ENCODE results near the gene ACTN1.
"Not testable (repeated sequence)": the region's sequence is repeated elsewhere in the genome, so short reads cannot be mapped to it uniquely, and the experiment has no call there.

The ACTN1 gene

GRCh38 chr14:68979722-68980451, 785 bp upstream of the ACTN1 start:
- Mint-ChIP-seq H3K4me1 (peaks cover 31% of the 10 kb centered on the region), H3K27ac (no peak overlapping the region), H3K9me3 (peaks cover 3% of the 10 kb centered on the region), H3K4me3 (peak overlapping the region; percentile 88), H3K36me3 (peaks cover 22% of the 10 kb centered on the region), H3K27me3 (peaks cover 63% of the 10 kb centered on the region)
- peak; percentile 28 for DNase-seq
- CTCF ChIA-PET, result interaction anchor here (1.0 to 1.3 kb wide), 3 partner anchors 11 to 110 kb away, joined by 3 to 4 read pairs (median 3); no protein-coding TSS in a partner anchor

DNA sequence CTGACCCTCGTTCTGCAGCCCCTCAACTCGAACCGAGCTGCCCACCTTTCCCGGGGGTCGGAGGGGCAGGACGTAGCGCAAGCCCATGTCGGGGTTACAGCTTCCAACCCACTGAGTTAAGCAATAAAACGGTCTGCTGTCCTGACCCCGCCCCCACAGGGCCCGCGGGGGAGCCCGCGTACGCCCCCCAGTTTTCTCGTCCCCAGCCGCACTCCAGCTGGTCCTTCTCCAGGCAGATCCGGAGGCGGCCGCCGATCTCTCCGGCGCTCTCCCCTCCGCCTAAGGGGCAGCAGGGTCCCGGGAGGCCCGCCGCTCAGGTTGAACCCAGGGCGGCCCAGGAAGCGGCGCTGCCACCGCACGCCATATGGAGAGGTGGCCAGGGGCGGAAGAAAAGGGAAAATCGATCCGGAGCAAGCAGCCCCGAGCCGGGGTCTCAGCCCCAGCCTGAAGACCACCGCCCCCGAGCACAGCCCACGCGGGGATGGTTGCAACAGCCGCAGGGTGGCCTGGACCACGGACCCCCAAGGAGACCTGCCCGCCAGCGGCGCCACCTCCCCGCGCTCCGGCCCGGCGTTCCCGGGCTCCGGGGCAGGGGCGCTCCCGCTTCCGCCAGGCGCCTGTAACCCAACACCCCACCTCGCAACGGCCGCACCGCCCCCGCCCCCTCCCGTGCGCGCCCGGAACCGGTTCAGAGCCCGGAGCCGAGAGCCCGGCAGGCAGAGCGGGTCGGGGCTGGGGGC, 760 bp downstream of the ACTN1 start:
- CTCF ChIA-PET, result interaction anchor here (0.6 to 1.0 kb wide), 4 partner anchors 11 to 119 kb away, joined by 3 to 4 read pairs (median 3); no protein-coding TSS in a partner anchor
- H3K9me3 Mint-ChIP-seq, result peaks cover 13% of the 10 kb centered on the region
- H3K36me3 Mint-ChIP-seq, result peaks cover 37% of the 10 kb centered on the region
- peak; percentile 66 for DNase-seq
- peaks cover 37% of the 10 kb centered on the region for H3K4me1 Mint-ChIP-seq
- peak overlapping the region; percentile 88 for H3K4me3 Mint-ChIP-seq
- peak overlapping the region; percentile 78 for H3K27ac Mint-ChIP-seq
- H3K27me3 Mint-ChIP-seq, result peaks cover 55% of the 10 kb centered on the region

DNA sequence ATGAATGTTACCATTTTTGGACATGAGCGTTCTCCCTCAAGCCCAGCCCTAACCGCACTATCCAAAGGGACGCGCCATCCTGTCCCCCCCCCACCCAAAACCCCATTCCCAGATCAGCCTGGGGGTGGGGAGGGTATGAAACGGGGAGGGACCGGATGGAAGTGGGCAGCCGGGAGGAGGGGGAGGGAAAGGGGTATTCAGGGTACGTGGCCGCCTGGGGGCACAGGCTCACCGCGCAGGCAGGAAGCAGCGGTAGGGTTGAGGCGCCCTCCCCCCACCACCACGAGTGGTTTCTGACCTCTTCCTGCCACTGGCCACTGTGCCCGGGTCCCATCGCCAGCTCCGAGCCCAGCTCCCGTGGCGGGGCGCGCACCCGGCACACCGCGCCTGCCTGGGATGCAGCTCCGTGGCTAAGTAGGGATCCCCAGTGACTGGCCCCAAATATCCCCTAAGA, 1.4 kb downstream of the ACTN1 start:
- Mint-ChIP-seq H3K36me3 (peaks cover 43% of the 10 kb centered on the region), H3K4me3 (peak overlapping the region; percentile 88), H3K27me3 (peaks cover 50% of the 10 kb centered on the region), H3K9me3 (peaks cover 19% of the 10 kb centered on the region), H3K4me1 (peaks cover 38% of the 10 kb centered on the region), H3K27ac (peak overlapping the region; percentile 78)
- peak; percentile 74 for DNase-seq
- CTCF ChIA-PET, result interaction anchor here (0.6 to 1.0 kb wide), 5 partner anchors 11 to 467 kb away, joined by 3 to 4 read pairs (median 3); no protein-coding TSS in a partner anchor

GRCh38 chr14:68977180-68977717, 1.9 kb downstream of the ACTN1 start:
- H3K27ac Mint-ChIP-seq, result peak overlapping the region; percentile 78
- H3K9me3 Mint-ChIP-seq, result peaks cover 23% of the 10 kb centered on the region
- H3K27me3 Mint-ChIP-seq, result peaks cover 46% of the 10 kb centered on the region
- H3K4me1 Mint-ChIP-seq, result peaks cover 42% of the 10 kb centered on the region
- H3K4me3 Mint-ChIP-seq, result peak overlapping the region; percentile 88
- H3K36me3 Mint-ChIP-seq, result peaks cover 47% of the 10 kb centered on the region
- no peak for DNase-seq
- CTCF ChIA-PET, result interaction anchor here (0.6 to 0.7 kb wide), 4 partner anchors 23 to 467 kb away, joined by 3 to 4 read pairs (median 3); no protein-coding TSS in a partner anchor

DNA sequence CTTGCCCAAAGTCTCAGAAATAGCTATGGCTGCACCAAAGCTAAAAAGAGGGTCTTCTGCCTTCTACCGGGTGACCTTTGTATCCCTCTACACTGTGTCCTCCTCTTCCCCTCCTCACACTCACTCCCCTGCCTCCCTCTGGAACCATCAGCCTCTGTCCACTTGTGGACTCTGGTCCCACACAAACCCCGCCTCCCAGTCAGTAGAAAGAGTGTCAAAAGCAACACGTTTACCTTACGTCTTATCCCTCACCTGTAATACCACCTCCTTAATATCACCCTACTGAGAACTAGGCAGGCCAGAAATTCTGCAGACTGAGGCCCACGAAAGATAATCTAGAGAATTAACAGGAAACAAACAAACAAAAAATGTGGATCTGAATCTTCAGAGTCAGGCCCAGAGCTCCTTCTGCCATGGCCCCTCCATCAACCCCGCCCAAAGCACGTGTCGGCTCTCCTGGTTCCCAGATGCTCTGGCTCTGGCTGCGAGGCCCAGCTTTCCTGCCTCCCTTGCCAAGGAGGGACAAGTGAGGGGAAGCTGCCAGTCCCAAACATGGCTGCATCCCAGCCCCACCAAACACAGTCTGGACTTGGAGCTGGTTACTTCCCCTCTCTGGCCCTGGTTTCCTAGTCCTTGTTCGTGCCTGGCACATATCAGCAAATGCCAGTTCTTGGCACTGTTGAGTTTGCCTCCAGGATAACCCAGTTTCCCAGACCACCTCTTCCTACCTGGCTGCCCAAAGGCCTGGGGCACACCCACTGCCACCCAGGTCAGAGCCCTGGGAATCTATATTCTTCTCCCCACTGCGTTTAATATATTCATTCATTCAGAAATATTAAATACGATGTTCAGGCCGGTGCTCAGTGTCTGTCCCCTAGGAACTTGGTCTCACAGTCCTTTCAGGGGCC, 2.7 kb downstream of the ACTN1 start:
- Mint-ChIP-seq H3K36me3 (peaks cover 55% of the 10 kb centered on the region), H3K4me1 (peaks cover 50% of the 10 kb centered on the region), H3K4me3 (peak overlapping the region; percentile 88), H3K27ac (peak overlapping the region; percentile 78), H3K9me3 (peaks cover 23% of the 10 kb centered on the region), H3K27me3 (peaks cover 39% of the 10 kb centered on the region)
- no peak for DNase-seq
- CTCF ChIA-PET, result interaction anchor here (0.7 kb wide), 1 partner anchor 36 kb away, joined by 3 read pairs; no protein-coding TSS in a partner anchor

DNA sequence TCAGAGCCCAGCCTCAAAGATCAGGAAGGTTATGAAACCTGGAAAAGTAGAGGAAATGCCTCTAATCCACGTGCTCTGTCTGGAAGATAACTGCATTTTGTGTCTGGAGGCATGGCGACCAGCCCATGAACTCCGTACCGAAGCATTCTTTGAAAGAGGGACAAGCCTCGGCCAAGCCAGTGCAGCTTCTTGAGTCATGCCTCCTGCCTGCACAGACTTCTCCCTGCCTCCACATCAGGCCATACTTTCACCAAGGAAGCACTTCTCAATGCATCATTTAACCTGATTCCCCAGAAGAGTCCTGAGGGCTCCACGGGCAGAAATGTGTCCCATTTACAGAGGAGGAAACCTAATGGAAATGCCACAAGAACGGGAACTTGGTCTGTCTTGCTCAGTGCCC, 3.4 kb downstream of the ACTN1 start:
- Mint-ChIP-seq H3K27me3 (peaks cover 32% of the 10 kb centered on the region), H3K9me3 (peaks cover 23% of the 10 kb centered on the region), H3K27ac (no peak overlapping the region), H3K4me1 (peaks cover 57% of the 10 kb centered on the region), H3K4me3 (no peak overlapping the region), H3K36me3 (peaks cover 57% of the 10 kb centered on the region)
- no peak for DNase-seq
- CTCF ChIA-PET, result no interaction called here

- H3K9me3 Mint-ChIP-seq, result peaks cover 23% of the 10 kb centered on the region
- peaks cover 61% of the 10 kb centered on the region for H3K4me1 Mint-ChIP-seq
- no peak for DNase-seq
- H3K27ac Mint-ChIP-seq, result no peak overlapping the region
- H3K27me3 Mint-ChIP-seq, result peaks cover 24% of the 10 kb centered on the region
- no peak overlapping the region for H3K4me3 Mint-ChIP-seq
- CTCF ChIA-PET, result interaction anchor here (1.1 kb wide), 1 partner anchor 62 kb away, joined by 3 read pairs; no protein-coding TSS in a partner anchor
- peaks cover 63% of the 10 kb centered on the region for H3K36me3 Mint-ChIP-seq
Observed at GRCh38 chr14:68974759-68975347, 4.2 kb downstream of the ACTN1 start.

- CTCF ChIA-PET, result interaction anchor here (1.1 kb wide), 1 partner anchor 61 kb away, joined by 3 read pairs; no protein-coding TSS in a partner anchor
- H3K4me1 Mint-ChIP-seq, result peaks cover 73% of the 10 kb centered on the region
Observed at GRCh38 chr14:68973639-68974038, 5.5 kb downstream of the ACTN1 start.

GRCh38 chr14:68973219-68973565, 5.9 kb downstream of the ACTN1 start:
- CTCF ChIA-PET, H3K4me3 Mint-ChIP-seq, H3K27me3 Mint-ChIP-seq, DNase-seq, H3K27ac Mint-ChIP-seq: not testable (repeated sequence)
- peaks cover 23% of the 10 kb centered on the region for H3K9me3 Mint-ChIP-seq
- H3K36me3 Mint-ChIP-seq, result peaks cover 65% of the 10 kb centered on the region
- peaks cover 77% of the 10 kb centered on the region for H3K4me1 Mint-ChIP-seq

More at GRCh38 chr14:68973639-68974038, 5.5 kb downstream of the ACTN1 start:
- Mint-ChIP-seq H3K27ac (no peak overlapping the region), H3K9me3 (peaks cover 23% of the 10 kb centered on the region), H3K27me3 (peaks cover 12% of the 10 kb centered on the region), H3K36me3 (peaks cover 65% of the 10 kb centered on the region), H3K4me3 (no peak overlapping the region)
- no peak for DNase-seq

GRCh38 chr14:68972507-68973218, 6.4 kb downstream of the ACTN1 start:
- CTCF ChIA-PET, result interaction anchor here (0.7 kb wide), 1 partner anchor 18 kb away, joined by 3 read pairs; no protein-coding TSS in a partner anchor
- DNase-seq, result no peak
- Mint-ChIP-seq H3K36me3 (peaks cover 67% of the 10 kb centered on the region), H3K4me3 (no peak overlapping the region), H3K27me3 (peaks cover 5% of the 10 kb centered on the region), H3K4me1 (peaks cover 82% of the 10 kb centered on the region), H3K9me3 (peaks cover 23% of the 10 kb centered on the region), H3K27ac (no peak overlapping the region)

GRCh38 chr14:68971411-68972035, 7.6 kb downstream of the ACTN1 start:
- H3K27ac Mint-ChIP-seq, result peak overlapping the region; percentile 21
- no peak for DNase-seq
- peaks cover 4% of the 10 kb centered on the region for H3K27me3 Mint-ChIP-seq
- H3K9me3 Mint-ChIP-seq, result peaks cover 23% of the 10 kb centered on the region
- no peak overlapping the region for H3K4me3 Mint-ChIP-seq
- CTCF ChIA-PET, result no interaction called here
- H3K4me1 Mint-ChIP-seq, result peaks cover 83% of the 10 kb centered on the region
- H3K36me3 Mint-ChIP-seq, result peaks cover 60% of the 10 kb centered on the region

DNA sequence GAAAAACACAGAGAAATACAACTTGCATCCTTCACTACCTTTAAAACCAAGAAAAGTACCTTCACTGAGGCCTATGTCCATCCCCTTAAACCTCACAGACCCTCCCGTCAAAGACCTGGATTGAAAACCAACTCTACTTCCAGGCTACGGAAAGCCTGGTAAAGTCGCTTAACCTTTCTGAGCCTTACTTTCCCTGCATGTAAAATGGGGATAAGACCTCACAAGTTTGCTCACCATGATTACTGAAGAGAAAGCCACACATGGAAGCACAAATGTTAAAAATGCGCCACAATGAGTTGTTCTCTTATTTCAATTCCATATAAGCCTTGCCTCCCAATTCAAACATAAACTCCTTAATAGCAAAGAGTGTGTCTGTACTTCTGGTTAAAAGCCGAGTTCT, 8.4 kb downstream of the ACTN1 start:
- Mint-ChIP-seq H3K27me3 (peaks cover 4% of the 10 kb centered on the region), H3K4me1 (peaks cover 82% of the 10 kb centered on the region), H3K9me3 (peaks cover 23% of the 10 kb centered on the region), H3K4me3 (peak overlapping the region; percentile 61), H3K27ac (peak overlapping the region; percentile 90), H3K36me3 (peaks cover 53% of the 10 kb centered on the region)
- CTCF ChIA-PET, result no interaction called here
- no peak for DNase-seq
